ENCODE measurements around the gene POLR2H.

- no peak for TF ChIP-seq EZH2 (IDR thresholded peaks at IDR 0.05; ENCODE audit: insufficient read depth, poor library complexity, severe bottlenecking)
- TF ChIP-seq EZH2phosphoT487 (IDR thresholded peaks at IDR 0.05; ENCODE audit: insufficient read depth, low read depth), result no peak
These were observed 23.0 kb upstream of the POLR2H start for GRCh38 chr3:184338511-184338945.

Measured in GM23248 (cell line).